CD4-positive, alpha-beta T cell treated with Interferon alpha-2 for 1 hour (primary cell): ENCODE measurements around the gene MPV17L2.

Experiments used
- DNase-seq, 2 donors: peaks; one replicate each; pipeline ENCODE4 v3.0.0-alpha.2; 2020 to 2022

MPV17L2 gene

GRCh38 chr19:18219911-18220631 lies 27.1 kb downstream of the MPV17L2 start:
- DNase-seq = no peak

GRCh38 chr19:18220632-18221275 lies 27.7 kb downstream of the MPV17L2 start:
- DNase-seq = no peak

- DNase-seq = no peak
These were observed 29.1 kb downstream of the MPV17L2 start for GRCh38 chr19:18221815-18222725.

- DNase-seq = peak in 1 of 2 donors; percentile 29
These were observed 31.0 kb downstream of the MPV17L2 start for GRCh38 chr19:18223860-18224524.

GRCh38 chr19:18224525-18225354 lies 31.7 kb downstream of the MPV17L2 start:
- peak; percentile 90 to 91 for DNase-seq

GRCh38 chr19:18225355-18225701 lies 32.3 kb downstream of the MPV17L2 start:
- DNase-seq = no peak

GRCh38 chr19:18225702-18226468 lies 32.9 kb downstream of the MPV17L2 start, which contains the start of gene PDE4C:
PDE4C (minus strand) TSS chr19:18226438; CDS start chr19:18226415, 23 bp downstream.
- DNase-seq = no peak

- no peak for DNase-seq
These were observed 34.1 kb downstream of the MPV17L2 start for GRCh38 chr19:18226956-18227780.

GRCh38 chr19:18227781-18228271 lies 34.8 kb downstream of the MPV17L2 start:
- DNase-seq = no peak

GRCh38 chr19:18229474-18229873 lies 36.5 kb downstream of the MPV17L2 start:
- DNase-seq = no peak

GRCh38 chr19:18229915-18230314 lies 36.9 kb downstream of the MPV17L2 start:
- no peak for DNase-seq

GRCh38 chr19:18230941-18231734 lies 38.1 kb downstream of the MPV17L2 start:
- DNase-seq = no peak

- DNase-seq = no peak
These were observed 38.8 kb downstream of the MPV17L2 start for GRCh38 chr19:18231775-18232174.

GRCh38 chr19:18232540-18233223 lies 39.7 kb downstream of the MPV17L2 start:
- DNase-seq = no peak

- peak; percentile 19 to 49 for DNase-seq
These were observed 40.3 kb downstream of the MPV17L2 start for GRCh38 chr19:18233224-18233825.

- no peak for DNase-seq
These were observed 41.2 kb downstream of the MPV17L2 start for GRCh38 chr19:18234194-18234593.

- DNase-seq = no peak
These were observed 46.3 kb downstream of the MPV17L2 start for GRCh38 chr19:18239303-18239702.

GRCh38 chr19:18245297-18245696 lies 52.3 kb downstream of the MPV17L2 start:
- DNase-seq = no peak
